HG02885 (cell line): ENCODE measurements around the gene TRPV3.
"Not testable (repeated sequence)": the region's sequence is repeated elsewhere in the genome, so short reads cannot be mapped to it uniquely, and the experiment has no call there.

Source experiments
- ATAC-seq: cut with Tn5 transposase; IDR thresholded peaks from one replicate; pipeline ENCODE4 v1.9.1; 2021; ENCODE audit warnings: mild to moderate bottlenecking; ENCODE audit not compliant: unreplicated experiment, poor library complexity

TRPV3 gene

GRCh38 chr17:3528403-3528851 is 29.2 kb downstream of the TRPV3 start:
- no peak for ATAC-seq

DNA sequence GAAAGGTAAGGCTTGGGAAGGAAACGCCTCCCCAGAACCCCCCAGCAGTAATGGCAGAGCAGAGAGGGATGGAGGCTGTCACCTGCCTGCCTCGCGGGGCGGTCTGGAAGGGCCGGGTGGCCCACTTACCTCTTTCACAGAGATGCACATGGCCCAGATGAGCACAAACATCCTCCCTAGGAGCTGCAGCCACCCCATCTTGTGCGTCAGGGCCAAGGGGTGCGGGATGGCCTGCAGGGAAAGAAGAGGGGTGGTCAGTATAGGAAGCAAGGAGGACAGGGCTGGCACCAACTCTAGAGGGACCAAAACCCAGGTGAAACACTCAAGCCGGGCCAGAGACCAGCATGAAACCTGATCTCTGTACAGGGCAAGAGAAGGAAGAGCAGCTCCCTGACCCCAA is 29.7 kb downstream of the TRPV3 start:
- no peak for ATAC-seq

- ATAC-seq, result no peak
Observed at GRCh38 chr17:3527468-3527867, 30.1 kb downstream of the TRPV3 start.

DNA sequence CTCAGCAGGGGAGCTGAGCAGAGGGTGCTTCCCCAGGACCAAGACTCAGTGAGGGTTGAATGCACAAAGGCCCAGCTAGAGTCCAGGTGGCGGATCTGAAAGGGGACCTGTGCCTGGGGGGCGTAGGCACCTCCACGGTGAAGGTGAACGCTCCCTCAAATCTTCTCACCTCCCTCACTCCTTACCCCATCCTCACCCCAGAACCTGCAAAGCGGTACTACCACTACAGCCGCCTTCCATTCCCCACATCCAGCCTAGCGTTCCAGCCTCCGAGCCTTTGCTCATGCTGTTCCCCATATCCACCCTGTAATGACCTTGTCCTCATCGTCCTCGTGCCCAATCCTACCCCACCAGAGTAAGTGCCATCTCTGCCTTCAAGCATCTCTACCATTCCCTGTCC is 30.6 kb downstream of the TRPV3 start:
- no peak for ATAC-seq

DNA sequence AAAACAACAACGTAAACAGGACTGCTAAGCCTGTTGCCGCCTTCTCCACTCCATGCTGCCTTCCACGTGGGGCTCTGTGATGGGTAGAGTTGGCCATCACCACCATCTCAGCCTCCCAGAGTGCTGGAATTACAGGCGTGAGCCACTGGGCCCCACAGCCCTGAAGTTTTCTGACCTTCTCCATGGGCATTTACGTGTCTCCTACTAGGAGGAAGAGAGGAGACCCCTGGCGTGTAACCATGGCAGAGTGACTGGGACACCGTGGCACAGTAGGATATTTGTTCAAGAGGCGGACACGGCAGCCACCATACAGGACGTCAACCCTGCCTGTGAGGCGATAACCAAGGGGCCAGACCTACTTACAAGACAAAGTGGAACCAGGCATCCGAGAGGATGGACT is 31.1 kb downstream of the TRPV3 start:
- no peak for ATAC-seq

GRCh38 chr17:3524024-3524423 is 33.6 kb downstream of the TRPV3 start:
- ATAC-seq, result no peak

DNA sequence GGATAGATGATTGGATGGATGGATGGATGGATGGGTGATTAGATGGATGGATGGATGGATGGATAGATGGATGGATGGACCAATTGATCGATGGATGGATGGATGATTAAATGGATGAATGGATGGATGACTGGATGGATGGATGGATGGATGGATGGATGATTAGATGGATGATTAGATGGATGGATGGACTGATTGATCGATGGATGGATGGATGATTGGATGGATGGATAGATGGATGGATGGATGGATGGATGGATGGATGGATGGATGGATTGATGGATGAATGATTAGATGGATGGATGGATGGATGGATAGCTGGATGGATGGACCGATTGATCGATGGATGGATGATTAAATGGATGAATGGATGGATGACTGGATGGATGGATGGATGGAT is 38.1 kb downstream of the TRPV3 start:
- not testable (repeated sequence) for ATAC-seq

GRCh38 chr17:3514873-3515272 is 42.7 kb downstream of the TRPV3 start:
- ATAC-seq, result no peak

DNA sequence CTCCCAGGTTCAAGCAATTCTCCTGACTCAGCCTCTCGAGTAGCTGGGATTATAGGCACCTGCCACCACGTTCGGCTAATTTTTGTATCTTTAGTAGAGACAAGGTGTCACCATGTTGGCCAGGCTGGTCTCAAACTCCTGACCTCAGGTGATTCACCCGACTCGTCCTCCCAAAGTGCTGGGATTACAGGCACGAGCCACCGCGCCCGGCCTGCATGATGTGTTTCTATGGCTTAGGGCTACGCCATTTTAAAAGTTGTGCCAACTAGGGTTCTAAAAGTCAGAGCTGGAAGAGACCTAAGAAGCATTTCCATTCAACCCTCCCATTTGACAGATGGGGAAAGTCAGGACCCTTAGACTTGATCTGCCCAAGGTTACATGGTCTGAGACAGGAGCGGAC is 43.4 kb downstream of the TRPV3 start:
- ATAC-seq, result not testable (repeated sequence)

- no peak for ATAC-seq
Observed at GRCh38 chr17:3513305-3514035, 44.1 kb downstream of the TRPV3 start.

GRCh38 chr17:3512505-3513171 is 45.0 kb downstream of the TRPV3 start:
- ATAC-seq, result no peak

DNA sequence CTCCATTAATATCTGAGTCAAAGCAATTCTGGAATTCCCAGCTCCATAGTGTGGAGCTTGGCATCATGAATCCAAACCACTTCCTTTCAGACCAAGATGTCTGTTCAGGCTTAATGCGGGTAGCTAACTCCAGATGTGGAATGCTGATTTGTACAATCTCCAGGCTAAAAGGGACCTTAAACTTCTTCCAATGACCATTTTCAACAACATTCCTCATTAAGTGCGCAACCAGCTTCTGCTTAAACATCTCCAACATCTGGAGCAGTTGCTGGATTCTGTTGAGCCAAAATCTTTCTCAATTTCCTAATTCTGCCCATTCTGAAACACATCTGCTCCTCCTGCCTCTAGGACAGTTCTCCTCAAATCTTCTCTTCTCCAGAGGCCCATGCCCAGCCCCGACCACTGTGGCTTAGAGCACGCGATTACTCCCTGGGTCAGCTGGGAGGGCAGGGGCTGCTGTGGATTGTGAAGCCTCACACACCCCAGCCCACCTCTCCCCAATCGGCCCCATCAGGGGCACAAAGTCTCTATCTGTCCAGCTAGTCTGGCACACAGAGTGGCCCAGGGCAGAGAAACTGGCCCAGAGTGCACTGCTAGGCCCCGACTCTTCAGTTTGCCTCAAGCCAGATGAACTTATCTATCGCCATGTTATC is 45.6 kb downstream of the TRPV3 start:
- ATAC-seq, result no peak

- no peak for ATAC-seq
Observed at GRCh38 chr17:3510090-3510489, 47.5 kb downstream of the TRPV3 start.

GRCh38 chr17:3507869-3508268 is 49.7 kb downstream of the TRPV3 start:
- ATAC-seq, result no peak

DNA sequence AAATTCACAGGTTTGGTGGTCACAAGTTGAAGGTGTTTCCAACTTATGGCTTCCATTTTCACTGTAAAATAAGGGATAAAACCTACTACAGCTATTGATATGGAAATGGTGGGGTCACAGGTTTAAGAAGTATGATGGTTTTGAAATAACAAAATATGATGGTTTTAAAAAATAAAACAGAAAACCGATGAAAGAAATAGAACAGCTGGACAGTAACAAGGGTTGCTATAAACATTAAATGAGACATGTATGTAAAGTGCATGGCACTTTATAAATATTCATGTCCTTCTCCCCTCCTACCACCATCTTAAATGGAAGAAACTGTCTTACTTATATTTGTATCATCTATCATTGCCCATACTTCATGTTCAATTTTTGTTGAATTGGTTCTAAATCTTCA is 50.5 kb downstream of the TRPV3 start:
- no peak for ATAC-seq

- ATAC-seq, result no peak
Observed at GRCh38 chr17:3506054-3506453, 51.6 kb downstream of the TRPV3 start.

DNA sequence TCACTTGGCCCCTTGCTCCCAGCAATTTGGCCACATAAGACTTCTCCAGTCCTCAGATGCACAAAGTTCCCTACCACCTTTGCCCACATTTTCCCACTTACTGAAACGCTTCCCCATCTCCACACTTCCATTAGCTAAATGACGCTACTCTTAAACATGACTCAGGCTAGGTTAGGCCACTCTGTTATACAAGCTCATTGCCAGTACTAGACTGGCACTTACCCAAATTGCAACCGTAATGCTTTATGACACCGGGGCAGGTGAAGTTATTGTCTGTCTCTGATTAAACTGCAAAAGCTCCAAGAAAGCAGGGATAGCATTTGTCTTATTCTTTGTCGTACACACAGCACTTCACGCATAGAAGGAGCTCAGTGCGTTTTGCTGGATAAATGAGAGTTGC is 52.6 kb downstream of the TRPV3 start:
- no peak for ATAC-seq

DNA sequence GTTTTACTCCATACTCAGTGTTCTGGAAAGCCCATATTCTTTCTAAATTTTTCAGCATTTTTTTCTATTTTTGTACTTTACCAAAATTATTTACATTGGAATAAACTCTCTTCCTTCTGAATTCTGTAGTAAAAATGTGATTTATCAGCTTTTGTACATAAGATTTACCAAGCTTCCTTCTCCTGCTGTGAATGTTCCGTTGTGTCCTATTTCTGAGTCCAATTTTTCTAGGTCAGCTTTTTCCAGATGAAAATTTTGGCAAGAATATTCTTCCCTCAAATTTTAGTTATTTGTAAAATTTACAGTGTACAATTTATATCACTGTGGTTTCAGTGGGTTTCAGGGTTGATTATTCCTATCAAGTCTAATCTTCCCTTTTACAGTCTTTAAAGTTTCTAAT is 54.3 kb downstream of the TRPV3 start:
- no peak for ATAC-seq

DNA sequence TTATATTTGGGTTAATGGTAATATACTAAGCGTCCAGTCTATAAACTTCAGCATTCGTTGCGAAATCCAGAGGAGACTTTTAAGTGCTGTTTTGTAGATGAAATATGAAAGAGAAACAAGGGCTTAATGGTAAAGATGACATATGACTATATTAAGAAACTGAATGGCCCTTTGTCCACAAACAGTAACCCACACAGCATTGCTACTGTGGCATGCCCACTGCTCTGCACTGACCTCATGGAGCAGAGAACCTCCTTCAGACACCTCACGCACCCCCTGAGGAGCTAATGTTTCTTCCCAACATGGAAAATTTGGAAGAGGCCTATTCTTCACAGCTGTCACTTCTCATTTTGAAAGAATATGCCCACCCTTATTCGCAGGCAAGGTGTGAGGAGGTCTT is 55.1 kb downstream of the TRPV3 start:
- ATAC-seq, result no peak

DNA sequence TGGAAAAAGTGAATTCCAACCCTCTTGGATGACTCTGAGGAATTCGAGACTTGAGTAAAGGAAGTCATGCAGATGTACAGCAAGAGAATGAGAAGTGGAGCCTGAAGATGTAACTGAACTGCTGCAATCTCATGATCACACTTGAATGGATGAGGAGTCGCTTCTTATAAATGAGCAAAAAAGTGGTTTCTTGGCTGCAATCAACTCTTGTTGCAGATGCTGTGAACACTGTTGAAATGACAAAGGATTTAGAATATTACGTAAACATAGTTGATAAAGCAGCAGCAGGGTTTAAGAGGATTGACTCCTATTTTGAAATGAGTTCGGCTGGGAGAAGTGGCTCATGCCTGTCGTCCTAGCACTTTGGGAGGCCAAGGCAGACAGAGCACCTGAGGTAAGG is 56.3 kb downstream of the TRPV3 start:
- no peak for ATAC-seq

DNA sequence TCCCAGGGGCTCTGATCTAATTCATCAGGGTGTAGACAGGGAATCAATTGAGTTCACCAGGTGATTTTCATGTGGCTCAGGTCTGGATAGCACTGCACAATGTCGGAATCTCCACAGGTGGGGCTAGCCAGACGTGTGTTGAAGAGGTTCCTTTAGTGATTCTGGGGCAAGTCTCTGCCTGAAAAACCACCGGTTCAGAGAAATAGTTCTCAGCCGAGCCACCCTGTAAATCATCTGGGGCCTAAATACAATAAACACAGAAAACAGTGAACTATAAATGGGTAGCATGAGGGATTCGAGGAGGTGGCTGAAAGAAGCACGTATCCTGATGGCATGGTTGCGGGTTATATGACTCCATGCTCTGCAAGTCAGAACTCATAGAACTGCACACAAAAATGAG is 60.5 kb downstream of the TRPV3 start:
- no peak for ATAC-seq
